ENCODE results near the gene NTSR1. TPM values are rescaled to one million over a fixed set of nuclear protein-coding genes. Genes with fewer than 3 reads are reported as not detected.

Gene NTSR1
- polyA plus RNA-seq, 1 donor, result 0.10 TPM

GRCh38 chr20:62772990-62773844, 64.6 kb downstream of the NTSR1 start:
- DNase-seq, result no peak

GRCh38 chr20:62773845-62774714, 65.4 kb downstream of the NTSR1 start:
- DNase-seq, result no peak

GRCh38 chr20:62774762-62775161, 66.1 kb downstream of the NTSR1 start:
- no peak for DNase-seq

GRCh38 chr20:62775206-62775605, 66.6 kb downstream of the NTSR1 start:
- no peak for DNase-seq

- DNase-seq, result no peak
Measured at GRCh38 chr20:62776035-62776691, 67.5 kb downstream of the NTSR1 start.

GRCh38 chr20:62776692-62777527, 68.3 kb downstream of the NTSR1 start:
- DNase-seq, result no peak

- no peak for DNase-seq
Measured at GRCh38 chr20:62777528-62777830, 68.8 kb downstream of the NTSR1 start.

GRCh38 chr20:62778058-62778457, 69.4 kb downstream of the NTSR1 start:
- DNase-seq, result no peak

- no peak for DNase-seq
Measured at GRCh38 chr20:62778601-62779416, 70.2 kb downstream of the NTSR1 start.

GRCh38 chr20:62779417-62779685, 70.7 kb downstream of the NTSR1 start:
- DNase-seq, result no peak

GRCh38 chr20:62780204-62780603, 71.6 kb downstream of the NTSR1 start:
- DNase-seq, result no peak

- DNase-seq, result no peak
Measured at GRCh38 chr20:62780696-62781095, 72.1 kb downstream of the NTSR1 start.

GRCh38 chr20:62782149-62782892, 73.7 kb downstream of the NTSR1 start:
- no peak for DNase-seq

GRCh38 chr20:62782893-62783278, 74.2 kb downstream of the NTSR1 start:
- no peak for DNase-seq

- no peak for DNase-seq
Measured at GRCh38 chr20:62784497-62784896, 75.9 kb downstream of the NTSR1 start.

GRCh38 chr20:62785393-62785792, 76.8 kb downstream of the NTSR1 start:
- DNase-seq, result no peak

- no peak for DNase-seq
Measured at GRCh38 chr20:62786157-62786556, 77.5 kb downstream of the NTSR1 start.

GRCh38 chr20:62787321-62787720, 78.7 kb downstream of the NTSR1 start:
- no peak for DNase-seq

GRCh38 chr20:62787866-62788265, 79.2 kb downstream of the NTSR1 start:
- no peak for DNase-seq

- DNase-seq, result no peak
Measured at GRCh38 chr20:62788607-62789006, 80.0 kb downstream of the NTSR1 start.

GRCh38 chr20:62790075-62790474, 81.4 kb downstream of the NTSR1 start:
- DNase-seq, result no peak
